ENCODE results near the gene VASP. TPM values are rescaled to one million over a fixed set of nuclear protein-coding genes. Genes with fewer than 3 reads are reported as not detected.

Gene VASP
- total and polyA plus RNA-seq, 2 of the 13 experiments (the other 11 are each of a cell fraction or from before 2014, with no cell fraction given): 41.8 to 67.1 TPM

DNA sequence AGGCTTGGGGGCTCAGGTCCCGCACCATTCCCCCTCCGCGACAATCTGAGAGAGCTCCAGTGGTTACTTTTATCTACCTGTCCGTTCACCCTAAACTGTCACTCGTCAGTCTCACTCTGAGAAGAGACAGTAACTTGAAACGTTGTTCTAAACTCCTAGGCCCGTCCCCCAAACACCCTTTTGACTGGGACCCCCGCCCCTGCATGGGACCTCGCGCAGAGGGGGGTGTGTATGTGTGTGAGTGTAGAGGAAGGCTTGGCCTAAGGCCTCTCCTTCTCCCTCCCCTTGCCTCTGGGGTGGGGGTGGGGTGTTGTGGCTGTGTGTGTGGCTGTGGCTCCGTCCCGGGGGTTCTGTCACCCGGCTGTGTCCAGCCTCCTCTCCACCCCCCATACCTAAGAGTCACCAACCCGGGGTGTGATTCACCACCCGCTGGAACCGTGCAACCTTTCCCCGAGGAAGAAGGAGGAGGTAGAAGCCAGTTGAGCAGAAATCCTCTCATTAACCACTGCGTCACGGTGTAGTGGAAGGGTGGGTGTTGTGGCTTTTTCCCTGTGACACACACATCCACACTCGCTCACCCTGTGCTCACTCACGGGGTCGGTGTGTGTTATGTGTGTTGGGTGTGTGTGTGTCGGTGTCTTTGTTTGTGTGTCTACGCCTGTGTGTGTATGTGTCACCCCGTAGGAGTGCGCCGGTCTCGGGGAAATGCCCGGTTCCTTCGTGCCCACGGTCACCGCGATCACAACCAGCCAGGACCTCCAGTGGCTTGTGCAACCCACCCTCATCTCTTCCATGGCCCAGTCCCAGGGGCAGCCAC lies 37.1 kb upstream of the VASP start:
- 43% methylated on average over 21 of the region's 33 CpGs for WGBS (ENCODE audit: low lambda C conversion rate)
- TF ChIP-seq RNF219 (CRISPR knock-in tag; IDR thresholded peaks at IDR 0.05) (no peak), HIVEP1 (CRISPR knock-in tag; IDR thresholded peaks at IDR 0.05) (no peak), SOX13 (IDR thresholded peaks at IDR 0.05) (no peak), SOX13 (CRISPR knock-in tag; conservative IDR thresholded peaks at IDR 0.05 in 1 of 2, IDR thresholded peaks at IDR 0.05 in 1 of 2) (no peak), ZUFSP (CRISPR knock-in tag; IDR thresholded peaks at IDR 0.05; ENCODE audit: borderline replicate concordance) (no peak), FOXO4 (CRISPR knock-in tag; conservative IDR thresholded peaks at IDR 0.05) (no peak), MIER3 (CRISPR knock-in tag; IDR thresholded peaks at IDR 0.05; ENCODE audit: borderline replicate concordance) (no peak)
- TF ChIP-seq, protein P1, sequence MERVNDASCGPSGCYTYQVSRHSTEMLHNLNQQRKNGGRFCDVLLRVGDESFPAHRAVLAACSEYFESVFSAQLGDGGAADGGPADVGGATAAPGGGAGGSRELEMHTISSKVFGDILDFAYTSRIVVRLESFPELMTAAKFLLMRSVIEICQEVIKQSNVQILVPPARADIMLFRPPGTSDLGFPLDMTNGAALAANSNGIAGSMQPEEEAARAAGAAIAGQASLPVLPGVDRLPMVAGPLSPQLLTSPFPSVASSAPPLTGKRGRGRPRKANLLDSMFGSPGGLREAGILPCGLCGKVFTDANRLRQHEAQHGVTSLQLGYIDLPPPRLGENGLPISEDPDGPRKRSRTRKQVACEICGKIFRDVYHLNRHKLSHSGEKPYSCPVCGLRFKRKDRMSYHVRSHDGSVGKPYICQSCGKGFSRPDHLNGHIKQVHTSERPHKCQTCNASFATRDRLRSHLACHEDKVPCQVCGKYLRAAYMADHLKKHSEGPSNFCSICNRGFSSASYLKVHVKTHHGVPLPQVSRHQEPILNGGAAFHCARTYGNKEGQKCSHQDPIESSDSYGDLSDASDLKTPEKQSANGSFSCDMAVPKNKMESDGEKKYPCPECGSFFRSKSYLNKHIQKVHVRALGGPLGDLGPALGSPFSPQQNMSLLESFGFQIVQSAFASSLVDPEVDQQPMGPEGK (CRISPR knock-in tag; IDR thresholded peaks at IDR 0.05): no peak

More for the DNA sequence above, 37.1 kb upstream of the VASP start:
- ChIA-PET POLR2A (interaction anchor here (1.0 to 4.1 kb wide), 9 partner anchors 9 to 292 kb away, joined by 3 to 40 read pairs (median 6); partner anchors contain the start of genes BLOC1S3, ERCC1 and TRAPPC6A), CTCF (ENCODE audit: low intra/inter-chr PET ratio, low total read pairs) (no interaction called here)
- no TSS peak for BruUV-seq (replicated peaks)
- FAIRE-seq (no peak), ATAC-seq (peak; percentile 3), DNase-seq (ENCODE audit: low spot score) (no peak)
- peaks cover 23% of the 10 kb centered on the region for H3K4me1 ChIP-seq (ENCODE audit: insufficient read depth, low read length)
- H3K9ac ChIP-seq (ENCODE audit: insufficient read depth, low read depth, low read length): peak overlapping the region; percentile 94
- peak overlapping the region; percentile 96 for H3K27ac ChIP-seq (ENCODE audit: extremely low read length, insufficient read depth, low read length)
- H3K4me2 ChIP-seq (ENCODE audit: low read depth, low read length): peak overlapping the region; percentile 99
- peaks cover 0 to 3% of the 10 kb centered on the region in 2 experiments; a peak in 2 of 5 replicates for H3K27me3 ChIP-seq (ENCODE audit: control insufficient read depth in 1 of 2, insufficient read depth in 2 of 2, low read length in 2 of 2)
- intact Hi-C loops (cut with micrococcal nuclease; ENCODE audit: unreplicated experiment): no loop called here
- in situ Hi-C loops (cut with HindIII; ENCODE audit: extremely low pct_ligation_motif_present, low pct_unique_long_range_greater_than_20kb): loop anchor here (10.0 kb wide), 1 partner anchor 45 kb away; the partner anchor contains the start of gene ERCC1
- no peaks in the 10 kb centered on the region for H3K36me3 ChIP-seq (replicated peaks in 1 of 2; ENCODE audit: control insufficient read depth in 1 of 2, insufficient read depth in 2 of 2, low read length in 2 of 2)
- no peaks in the 10 kb centered on the region for H3K79me2 ChIP-seq (ENCODE audit: insufficient read depth, low read length)
- H3K9me3 ChIP-seq (ENCODE audit: low read length): no peaks in the 10 kb centered on the region
- no peak overlapping the region for H2AFZ ChIP-seq (ENCODE audit: low read length)
- H3K4me3 ChIP-seq (replicated peaks in 1 of 3; ENCODE audit: insufficient read depth in 1 of 3, low read depth in 2 of 3, low read length in 3 of 3): peak overlapping the region; percentile 76 to 91 (median 89)
- peaks cover 5% of the 10 kb centered on the region; the same call in 1 of the 2 replicates for H4K20me1 ChIP-seq (ENCODE audit: insufficient read depth, low read length)
